Bone marrow (tissue), 2 donors: ENCODE results near the gene NFKBIB.

Experiments
- DNase-seq, 2 donors: peaks; one replicate each; lab custom pipeline; 2025; lab: John Stamatoyannopoulos, UW

The NFKBIB gene

DNA sequence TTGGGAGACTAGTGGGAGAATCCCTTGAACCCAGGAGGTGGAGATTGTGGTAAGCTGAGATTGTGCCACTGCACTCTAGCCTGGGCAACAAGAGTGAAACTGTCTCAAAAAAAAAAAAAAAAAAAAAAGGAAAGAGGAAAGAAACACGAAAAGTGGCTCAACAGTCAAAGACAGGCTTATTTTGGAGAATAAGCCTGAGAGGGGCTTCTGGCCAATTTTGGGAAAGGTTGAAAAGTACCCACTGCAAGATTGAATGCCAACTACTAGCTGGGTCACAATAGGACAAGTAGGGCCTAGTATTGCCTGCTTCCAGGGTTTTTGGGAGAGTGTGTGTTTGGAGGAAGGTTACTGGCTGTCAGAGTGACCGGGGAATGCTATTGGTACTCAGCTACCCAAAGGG lies 58.5 kb downstream of the NFKBIB start:
- no peak for DNase-seq
